Left ventricle myocardium inferior (tissue), 1 donor: Measurements from ENCODE around the gene SMCO4. TPM values are rescaled to one million over a fixed set of nuclear protein-coding genes. Genes with fewer than 3 reads are reported as not detected.

Source experiments
- DNase-seq: peaks from one replicate; pipeline ENCODE4 v3.0.0-alpha.2; 2020
- H3K27ac ChIP-seq: fragments of 200-600 bp; replicated peaks from 2 replicates; pipeline ENCODE4 v1.8.0; 2021
- H3K27me3 ChIP-seq: fragments of 200-600 bp; 2 replicates; pipeline ENCODE4 v1.8.0; 2021; ENCODE audit warnings: low read depth
- H3K36me3 ChIP-seq: fragments of 200-600 bp; 2 replicates; pipeline ENCODE4 v1.8.0; 2021
- H3K4me1 ChIP-seq: fragments of 200-600 bp; 2 replicates; pipeline ENCODE4 v1.8.0; 2021
- H3K4me3 ChIP-seq: fragments of 200-600 bp; 2 replicates; pipeline ENCODE4 v1.8.0; 2021; ENCODE audit warnings: mild to moderate bottlenecking, moderate library complexity
- H3K9me3 ChIP-seq: fragments of 200-600 bp; replicated peaks from 2 replicates; pipeline ENCODE4 v1.8.0; 2021
- intact Hi-C: fragments of 100-400 bp; cut with micrococcal nuclease; formaldehyde crosslinking; loops from one replicate; pipeline ENCODE4 v1.11.0; 2022
- total RNA-seq: library from RNA; stranded (reverse); fragmentation: NEBNext Ultra II Directional; extraction: Animal tissue kit (Norgen Biotek cat#: 25700); gene quantifications from one replicate; pipeline ENCODE4 v1.2.1, GENCODE V29; 2021
- TF ChIP-seq, protein P1 (sequence below): fragments of 200-600 bp; IDR thresholded peaks from 2 replicates; pipeline ENCODE4 v1.8.0; 2021; ENCODE audit warnings: antibody characterized with exemption, mild to moderate bottlenecking, borderline replicate concordance
- donor health status: DM: no; HTN: yes; CAD: no; lungs with severe emphysema.

The SMCO4 gene
- total RNA-seq, 1 donor from 2014 or later: 57.6 TPM

DNA sequence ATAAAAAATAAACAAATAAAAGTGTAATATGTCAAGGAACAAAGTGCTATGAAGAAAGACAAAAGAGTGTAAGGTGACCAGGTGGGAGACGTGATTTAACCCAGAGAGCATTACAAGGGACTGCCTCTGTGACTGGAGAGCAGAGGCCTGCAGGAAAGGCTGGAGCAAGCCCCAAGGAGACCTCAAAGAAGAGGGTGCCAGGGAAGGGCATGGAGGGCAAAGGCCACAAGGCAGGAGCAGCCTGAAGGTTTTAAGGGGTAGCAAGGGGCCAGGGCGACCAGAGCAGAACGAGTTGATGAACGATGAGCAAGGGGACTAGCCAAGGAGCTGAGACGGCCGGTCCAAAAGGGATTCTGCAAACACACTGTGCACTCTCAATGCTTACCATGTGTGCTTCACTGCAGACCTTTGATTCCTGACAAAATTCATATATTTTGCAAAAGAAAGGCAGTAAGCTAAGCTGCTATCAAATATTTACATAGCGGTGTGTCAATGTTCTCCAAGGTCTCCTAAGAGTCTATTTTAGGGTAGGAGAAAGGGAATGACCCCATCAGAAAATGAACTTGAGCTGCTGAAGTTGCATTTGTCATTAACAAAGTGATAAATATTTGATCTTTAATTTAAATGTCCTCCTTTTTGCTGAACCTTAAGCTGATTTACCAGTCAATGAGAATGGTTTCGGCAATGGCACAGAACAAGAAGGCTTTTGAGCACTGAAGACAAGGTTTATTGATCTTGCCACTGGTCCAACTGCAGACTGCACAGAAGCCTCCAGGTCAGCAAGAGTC is 50.5 kb downstream of the SMCO4 start:
- DNase-seq: no peak
- intact Hi-C loops: no loop called here
- TF ChIP-seq, protein P1, sequence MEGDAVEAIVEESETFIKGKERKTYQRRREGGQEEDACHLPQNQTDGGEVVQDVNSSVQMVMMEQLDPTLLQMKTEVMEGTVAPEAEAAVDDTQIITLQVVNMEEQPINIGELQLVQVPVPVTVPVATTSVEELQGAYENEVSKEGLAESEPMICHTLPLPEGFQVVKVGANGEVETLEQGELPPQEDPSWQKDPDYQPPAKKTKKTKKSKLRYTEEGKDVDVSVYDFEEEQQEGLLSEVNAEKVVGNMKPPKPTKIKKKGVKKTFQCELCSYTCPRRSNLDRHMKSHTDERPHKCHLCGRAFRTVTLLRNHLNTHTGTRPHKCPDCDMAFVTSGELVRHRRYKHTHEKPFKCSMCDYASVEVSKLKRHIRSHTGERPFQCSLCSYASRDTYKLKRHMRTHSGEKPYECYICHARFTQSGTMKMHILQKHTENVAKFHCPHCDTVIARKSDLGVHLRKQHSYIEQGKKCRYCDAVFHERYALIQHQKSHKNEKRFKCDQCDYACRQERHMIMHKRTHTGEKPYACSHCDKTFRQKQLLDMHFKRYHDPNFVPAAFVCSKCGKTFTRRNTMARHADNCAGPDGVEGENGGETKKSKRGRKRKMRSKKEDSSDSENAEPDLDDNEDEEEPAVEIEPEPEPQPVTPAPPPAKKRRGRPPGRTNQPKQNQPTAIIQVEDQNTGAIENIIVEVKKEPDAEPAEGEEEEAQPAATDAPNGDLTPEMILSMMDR: no peak

DNA sequence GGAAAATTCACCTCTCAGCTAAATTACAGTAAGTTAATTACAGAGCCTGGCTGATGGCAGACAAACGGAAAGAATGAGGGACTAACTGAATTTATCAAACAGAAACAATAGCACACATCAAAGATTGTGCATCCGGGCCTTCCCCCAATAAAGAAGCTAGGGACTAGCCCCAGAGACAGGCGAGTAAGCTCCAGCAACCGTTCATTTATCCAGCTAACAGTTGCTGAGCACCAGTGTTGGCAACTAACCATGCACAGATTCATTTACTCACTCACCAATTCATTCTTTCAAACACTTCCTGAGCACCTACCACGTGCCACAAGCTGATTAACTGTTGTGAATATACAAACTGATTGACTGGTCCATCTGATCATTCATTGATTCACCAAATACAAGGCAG is 51.2 kb downstream of the SMCO4 start:
- TF ChIP-seq, protein P1: no peak
- no peaks in the 10 kb centered on the region for H3K27me3 ChIP-seq
- H3K4me3 ChIP-seq: no peak overlapping the region
- DNase-seq: no peak
- H3K9me3 ChIP-seq: no peaks in the 10 kb centered on the region
- H3K4me1 ChIP-seq: peaks cover 11% of the 10 kb centered on the region
- peaks cover 7% of the 10 kb centered on the region for H3K36me3 ChIP-seq
- intact Hi-C loops: no loop called here
- H3K27ac ChIP-seq: no peak overlapping the region

More for the DNA sequence above, 50.5 kb downstream of the SMCO4 start:
- H3K27me3 ChIP-seq: no peaks in the 10 kb centered on the region
- peaks cover 13% of the 10 kb centered on the region for H3K36me3 ChIP-seq
- H3K27ac ChIP-seq: no peak overlapping the region
- no peaks in the 10 kb centered on the region for H3K9me3 ChIP-seq
- no peak overlapping the region for H3K4me3 ChIP-seq
- peaks cover 7% of the 10 kb centered on the region for H3K4me1 ChIP-seq

GRCh38 chr11:93490996-93491618 is 52.1 kb downstream of the SMCO4 start:
- intact Hi-C loops: no loop called here
- Histone ChIP-seq H3K27me3 (no peaks in the 10 kb centered on the region), H3K4me3 (no peak overlapping the region), H3K9me3 (no peaks in the 10 kb centered on the region), H3K4me1 (peaks cover 19% of the 10 kb centered on the region), H3K27ac (no peak overlapping the region), H3K36me3 (peaks cover 4% of the 10 kb centered on the region)
- no peak for DNase-seq
- TF ChIP-seq, protein P1: no peak

DNA sequence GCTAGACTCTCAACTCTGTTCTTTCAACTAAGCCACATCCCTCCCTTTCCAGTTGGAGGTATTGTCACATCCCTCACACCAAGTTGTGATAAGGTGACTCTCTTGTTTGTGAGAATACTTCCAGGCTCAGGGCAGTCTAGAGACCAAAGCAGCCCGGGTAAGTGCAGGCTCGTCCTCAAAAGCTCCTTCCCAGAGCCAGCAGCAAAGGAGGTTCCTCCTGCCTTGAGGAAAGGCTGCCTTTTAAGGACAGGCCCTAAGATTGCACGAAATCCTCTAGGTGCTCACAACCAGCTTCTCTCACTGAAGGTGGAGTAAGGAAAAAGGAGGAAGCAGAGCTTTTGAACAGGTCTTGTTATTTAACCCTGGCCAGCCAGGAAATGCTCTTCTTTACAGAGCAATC is 53.4 kb downstream of the SMCO4 start:
- intact Hi-C loops: loop anchor here (10.0 kb wide), 1 partner anchor 165 kb away; no protein-coding TSS in a partner anchor
- no peak for DNase-seq
- Histone ChIP-seq H3K36me3 (peaks cover 4% of the 10 kb centered on the region), H3K27me3 (no peaks in the 10 kb centered on the region), H3K9me3 (no peaks in the 10 kb centered on the region), H3K27ac (no peak overlapping the region), H3K4me1 (peaks cover 28% of the 10 kb centered on the region), H3K4me3 (no peak overlapping the region)
- TF ChIP-seq, protein P1: no peak

DNA sequence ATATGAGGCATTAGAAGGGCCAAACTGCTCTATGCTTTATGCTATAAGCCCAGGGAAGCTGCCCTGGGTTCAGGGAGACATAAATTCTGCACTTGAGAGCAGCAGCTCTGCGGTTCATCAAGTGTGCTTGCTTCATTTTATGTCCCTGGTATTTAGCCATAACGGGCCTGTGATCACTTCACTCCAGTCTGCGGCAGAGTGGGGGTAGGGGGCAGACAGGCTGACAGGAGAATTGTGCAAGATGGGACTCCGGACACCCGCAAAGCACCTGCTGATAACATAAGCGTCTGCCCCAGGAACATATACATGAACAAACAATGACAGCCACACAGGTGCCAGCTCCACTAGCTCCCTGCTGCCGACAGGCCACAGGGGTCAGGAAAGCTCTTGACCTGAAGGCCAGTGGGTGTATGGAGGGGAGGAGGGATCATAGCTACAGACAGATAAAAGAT is 56.1 kb downstream of the SMCO4 start:
- Histone ChIP-seq H3K27me3 (no peaks in the 10 kb centered on the region), H3K27ac (no peak overlapping the region)
- intact Hi-C loops: loop anchor here (10.0 kb wide), 1 partner anchor 168 kb away; no protein-coding TSS in a partner anchor

More for the DNA sequence above, 56.1 kb downstream of the SMCO4 start:
- no peak for DNase-seq
- peaks cover 26% of the 10 kb centered on the region for H3K4me1 ChIP-seq
- TF ChIP-seq, protein P1: no peak
- no peaks in the 10 kb centered on the region for H3K9me3 ChIP-seq
- no peak overlapping the region for H3K4me3 ChIP-seq
- H3K36me3 ChIP-seq: peaks cover 4% of the 10 kb centered on the region
